Activated gamma-delta T cell (primary cell): ENCODE measurements around the gene CHADL.
A peak's percentile ranks its signal among the peaks of the same experiment; 100 is the strongest.

Experiments used
- DNase-seq: peaks from one replicate; lab custom pipeline; 2025; lab: John Stamatoyannopoulos, UW

The CHADL gene

GRCh38 chr22:41230401-41230785 lies 10.3 kb downstream of the CHADL start:
- no peak for DNase-seq

GRCh38 chr22:41229730-41230400 lies 10.9 kb downstream of the CHADL start:
- no peak for DNase-seq

GRCh38 chr22:41229215-41229614 lies 11.5 kb downstream of the CHADL start:
- no peak for DNase-seq

- DNase-seq = no peak
These were observed 13.7 kb downstream of the CHADL start for GRCh38 chr22:41226723-41227655.

- no peak for DNase-seq
These were observed 17.2 kb downstream of the CHADL start for GRCh38 chr22:41223535-41223934.

- no peak for DNase-seq
These were observed 17.8 kb downstream of the CHADL start for GRCh38 chr22:41222846-41223507.

- no peak for DNase-seq
These were observed 23.1 kb downstream of the CHADL start for GRCh38 chr22:41217553-41218157.

GRCh38 chr22:41216984-41217383 lies 23.7 kb downstream of the CHADL start:
- DNase-seq = no peak

- DNase-seq = no peak
These were observed 24.8 kb downstream of the CHADL start for GRCh38 chr22:41215926-41216325.

GRCh38 chr22:41215409-41215808 lies 25.3 kb downstream of the CHADL start:
- DNase-seq = no peak

- no peak for DNase-seq
These were observed 34.0 kb downstream of the CHADL start for GRCh38 chr22:41206719-41207118.

- peak; percentile 92 for DNase-seq
These were observed 35.5 kb downstream of the CHADL start, which contains the start of gene L3MBTL2 for GRCh38 chr22:41204992-41205900. Gene L3MBTL2 (plus strand): TSS chr22:41205312. CDS start chr22:41205363, 51 bp downstream.

- DNase-seq = no peak
These were observed 36.7 kb downstream of the CHADL start for GRCh38 chr22:41204066-41204465.

GRCh38 chr22:41203118-41203517 lies 37.6 kb downstream of the CHADL start:
- no peak for DNase-seq

GRCh38 chr22:41201141-41201540 lies 39.6 kb downstream of the CHADL start:
- DNase-seq = no peak

- no peak for DNase-seq
These were observed 42.6 kb downstream of the CHADL start for GRCh38 chr22:41198027-41198580.

GRCh38 chr22:41197038-41197972 lies 43.4 kb downstream of the CHADL start:
- DNase-seq = peak; percentile 77

GRCh38 chr22:41193829-41194228 lies 46.9 kb downstream of the CHADL start:
- no peak for DNase-seq

GRCh38 chr22:41191467-41191866 lies 49.3 kb downstream of the CHADL start:
- no peak for DNase-seq

GRCh38 chr22:41184679-41185078 lies 56.1 kb downstream of the CHADL start:
- DNase-seq = no peak
